GM21529 (cell line): Measurements from ENCODE around the gene CHST9.

Source experiments
- ATAC-seq: cut with Tn5 transposase; IDR thresholded peaks from one replicate; pipeline ENCODE4 v1.9.1; 2021; ENCODE audit not compliant: unreplicated experiment

CHST9 gene

DNA sequence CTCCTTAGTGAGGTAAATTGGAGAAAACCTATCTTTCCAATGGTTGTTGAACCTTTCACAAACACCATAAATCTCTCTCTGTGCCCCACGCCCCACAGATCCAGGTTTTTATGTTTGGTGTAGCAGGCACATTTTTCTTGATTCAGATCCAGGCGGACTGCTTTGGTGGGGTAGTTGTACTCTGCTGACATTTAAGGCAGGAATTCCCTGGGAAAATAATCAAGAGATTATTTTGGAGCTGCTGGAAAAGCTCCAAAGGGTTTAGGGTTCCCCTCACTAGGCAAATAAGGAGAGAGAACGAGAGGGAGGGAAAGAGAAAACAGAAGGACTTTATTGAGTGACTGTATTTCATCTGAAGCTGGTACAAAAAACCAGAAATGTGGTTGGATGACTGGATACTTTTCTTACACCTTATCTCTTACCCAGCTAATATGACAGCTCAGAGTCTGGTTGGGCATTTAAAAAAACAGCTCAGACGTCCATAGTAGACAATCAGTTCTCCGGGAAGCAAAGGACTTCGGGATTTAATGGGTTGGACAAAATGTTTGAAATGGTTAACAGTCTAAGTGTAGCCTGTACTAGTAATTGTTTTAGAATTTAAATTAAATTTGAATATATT, 316.0 kb downstream of the CHST9 start:
- ATAC-seq, result no peak

- no peak for ATAC-seq
Measured at GRCh38 chr18:26867471-26867870, 317.6 kb downstream of the CHST9 start.

DNA sequence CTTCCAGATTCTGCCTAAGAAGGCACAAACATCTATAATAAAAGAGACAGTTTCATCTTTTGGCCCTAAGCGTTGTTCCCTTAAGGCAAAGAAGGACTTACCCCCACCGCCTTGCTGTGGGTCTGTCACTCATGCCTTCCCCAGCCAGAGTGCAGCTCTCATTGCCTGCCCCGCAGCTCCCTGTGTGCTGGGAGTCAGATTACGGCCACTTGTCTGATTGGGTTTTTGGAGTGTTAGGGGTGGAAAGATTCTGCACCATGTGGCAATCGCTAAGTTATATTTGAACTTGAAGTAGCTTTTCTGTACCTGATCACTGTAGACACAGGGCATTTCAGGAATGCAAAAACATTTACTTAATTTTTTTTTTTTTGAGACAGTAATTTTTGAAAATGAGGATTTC, 319.6 kb downstream of the CHST9 start, which contains the start of gene AQP4:
TSS of gene AQP4 (minus strand) at position 151 of the 400 bp plus-strand sequence. CDS start at position 133, 18 bp downstream.
- ATAC-seq, result no peak

DNA sequence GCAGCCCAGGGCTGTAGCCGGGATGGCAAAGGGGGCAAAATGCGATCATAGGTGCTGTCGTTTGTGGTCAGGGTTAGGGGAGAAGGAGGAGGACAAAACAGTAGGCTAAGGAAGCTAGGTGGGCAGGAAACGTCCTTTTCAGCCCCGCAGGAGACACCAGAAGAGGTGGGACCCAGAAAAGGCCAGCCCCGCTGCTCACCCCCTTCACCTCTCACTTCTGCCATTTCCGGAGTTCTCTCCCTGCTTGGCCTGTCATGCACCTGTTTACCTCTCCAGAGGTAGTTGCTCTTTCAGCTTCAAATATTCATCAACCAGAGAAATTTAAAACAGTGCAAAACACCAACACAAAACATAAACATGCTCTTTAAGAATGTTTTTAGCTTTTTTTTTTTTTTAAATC, 320.4 kb downstream of the CHST9 start:
- no peak for ATAC-seq

GRCh38 chr18:26863921-26864497, 321.1 kb downstream of the CHST9 start:
- no peak for ATAC-seq

GRCh38 chr18:26863122-26863879, 321.8 kb downstream of the CHST9 start:
- no peak for ATAC-seq

DNA sequence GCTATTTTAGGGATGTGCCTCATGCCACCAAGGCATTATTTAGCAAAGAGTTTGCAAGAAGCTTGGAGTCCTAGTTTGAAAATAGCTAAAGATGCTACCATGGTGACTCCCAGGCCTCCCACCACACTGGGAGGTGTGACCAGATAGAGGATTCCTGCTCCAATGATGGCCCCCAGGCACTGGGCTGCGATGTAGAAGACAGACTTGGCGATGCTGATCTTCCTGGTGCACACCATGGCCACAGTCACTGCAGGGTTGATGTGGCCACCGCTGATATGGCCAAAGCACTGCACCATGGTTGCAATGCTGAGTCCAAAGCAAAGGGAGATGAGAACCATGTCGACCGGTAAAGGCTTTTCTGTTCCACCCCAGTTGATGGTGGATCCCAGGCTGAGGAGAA, 323.0 kb downstream of the CHST9 start:
- no peak for ATAC-seq
